WTC11 (cell line): ENCODE results near the gene GNG4. TPM values are rescaled to one million over a fixed set of nuclear protein-coding genes. Genes with fewer than 3 reads are reported as not detected.

ENCODE experiments used
- ATAC-seq: fragments of 200-7000 bp; cut with Tn5 transposase; 2 replicates; pipeline ENCODE4 v1.10.0; 2021; ENCODE audit warnings: mild to moderate bottlenecking, moderate library complexity
- CTCF ChIA-PET: fragments of 300-600 bp; sonication (Branson Sonifier 250); formaldehyde crosslinking; loops from one replicate; lab custom pipeline; 2021; ENCODE audit warnings: antibody characterized with exemption; lab: Charles Lee
- POLR2A ChIA-PET: fragments of 350-600 bp; sonication (Branson Sonifier 250); formaldehyde crosslinking; loops from one replicate; lab custom pipeline; 2021; ENCODE audit warnings: antibody characterized with exemption; lab: Charles Lee
- DNase-seq: peaks from one replicate; pipeline ENCODE4 v3.0.0; 2021; ENCODE audit warnings: low spot score
- H3K27ac Mint-ChIP-seq: 2 replicates; pipeline ENCODE4 v1.8.0; 2021; ENCODE audit warnings: mixed read lengths
- H3K27me3 Mint-ChIP-seq: 2 replicates; pipeline ENCODE4 v1.8.0; 2021; ENCODE audit warnings: low read depth, mild to moderate bottlenecking, moderate library complexity, mixed read lengths
- H3K36me3 Mint-ChIP-seq: 2 replicates; pipeline ENCODE4 v1.8.0; 2021; ENCODE audit warnings: mixed read lengths
- H3K4me1 Mint-ChIP-seq: 2 replicates; pipeline ENCODE4 v1.8.0; 2022; ENCODE audit warnings: mixed read lengths
- H3K4me3 Mint-ChIP-seq: 2 replicates; pipeline ENCODE4 v1.8.0; 2021; ENCODE audit warnings: mild to moderate bottlenecking, moderate library complexity, mixed read lengths
- H3K9me3 Mint-ChIP-seq: 2 replicates; pipeline ENCODE4 v1.8.0; 2021; ENCODE audit warnings: mixed read lengths
- ESRRA ChIP-seq: sonication (generic); formaldehyde crosslinking; IDR thresholded peaks from 2 replicates; pipeline ENCODE4 v1.8.1; 2022; ENCODE audit warnings: mild to moderate bottlenecking, missing genetic modification reagents, borderline replicate concordance
- GTF2I ChIP-seq: fragments of 250-450 bp; sonication (Bioruptor Pico); conservative IDR thresholded peaks from 2 replicates; pipeline ENCODE4 v1.4.0; 2021; ENCODE audit warnings: mild to moderate bottlenecking
- MYBL2 ChIP-seq: sonication (generic); formaldehyde crosslinking; IDR thresholded peaks from 2 replicates; pipeline ENCODE4 v1.8.1; 2023; ENCODE audit warnings: mild to moderate bottlenecking, moderate library complexity, missing genetic modification reagents
- NR2C2 ChIP-seq: sonication (generic); formaldehyde crosslinking; IDR thresholded peaks from 2 replicates; pipeline ENCODE4 v1.8.0; 2022; ENCODE audit warnings: mild to moderate bottlenecking, missing genetic modification reagents
- SMAD4 ChIP-seq: sonication (generic); formaldehyde crosslinking; IDR thresholded peaks from 2 replicates; pipeline ENCODE4 v1.8.0; 2022; ENCODE audit warnings: mild to moderate bottlenecking, missing genetic modification reagents
- TCF7 ChIP-seq: sonication (generic); formaldehyde crosslinking; IDR thresholded peaks from 2 replicates; pipeline ENCODE4 v1.8.0; 2022; ENCODE audit warnings: mild to moderate bottlenecking, low read depth, missing genetic modification reagents, moderate library complexity
- ZNF121 ChIP-seq: sonication (generic); formaldehyde crosslinking; IDR thresholded peaks from 2 replicates; pipeline ENCODE4 v1.8.0; 2023; ENCODE audit warnings: missing genetic modification reagents
- ZNF396 ChIP-seq: fragments of 250-450 bp; sonication (Bioruptor Pico); IDR thresholded peaks from 2 replicates; pipeline ENCODE4 v1.8.0; 2021; ENCODE audit warnings: mild to moderate bottlenecking, moderate library complexity, borderline replicate concordance
- total RNA-seq: library from RNA; stranded (reverse); gene quantifications from 3 replicates; pipeline ENCODE4 v1.2.3, GENCODE V29; 2021
- TF ChIP-seq, protein P1 (sequence below): sonication (generic); formaldehyde crosslinking; IDR thresholded peaks from 2 replicates; pipeline ENCODE4 v1.8.1; 2023; ENCODE audit warnings: mild to moderate bottlenecking, missing genetic modification reagents, moderate library complexity
- TF ChIP-seq, protein P2 (sequence below): fragments of 250-450 bp; sonication (Bioruptor Pico); IDR thresholded peaks from 2 replicates; pipeline ENCODE4 v1.9.0; 2021; ENCODE audit warnings: mild to moderate bottlenecking
- TF ChIP-seq, protein P3 (sequence below): sonication (generic); formaldehyde crosslinking; IDR thresholded peaks from 2 replicates; pipeline ENCODE4 v1.8.1; 2023; ENCODE audit warnings: mild to moderate bottlenecking, moderate library complexity, missing genetic modification reagents
- TF ChIP-seq, protein P4 (sequence below): sonication (generic); formaldehyde crosslinking; IDR thresholded peaks from 2 replicates; pipeline ENCODE4 v1.8.1; 2023; ENCODE audit warnings: mild to moderate bottlenecking, missing genetic modification reagents
- TF ChIP-seq, protein P5 (sequence below): sonication (generic); formaldehyde crosslinking; IDR thresholded peaks from 2 replicates; pipeline ENCODE4 v1.8.0; 2023; ENCODE audit warnings: mild to moderate bottlenecking, missing genetic modification reagents
- TF ChIP-seq, protein P6 (sequence below): sonication (generic); formaldehyde crosslinking; IDR thresholded peaks from 2 replicates; pipeline ENCODE4 v1.8.1; 2022; ENCODE audit warnings: low read depth, mild to moderate bottlenecking, moderate library complexity, missing genetic modification reagents, borderline replicate concordance

Gene GNG4
- total RNA-seq, 1 experiment from 2014 or later, result 38.3 TPM

DNA sequence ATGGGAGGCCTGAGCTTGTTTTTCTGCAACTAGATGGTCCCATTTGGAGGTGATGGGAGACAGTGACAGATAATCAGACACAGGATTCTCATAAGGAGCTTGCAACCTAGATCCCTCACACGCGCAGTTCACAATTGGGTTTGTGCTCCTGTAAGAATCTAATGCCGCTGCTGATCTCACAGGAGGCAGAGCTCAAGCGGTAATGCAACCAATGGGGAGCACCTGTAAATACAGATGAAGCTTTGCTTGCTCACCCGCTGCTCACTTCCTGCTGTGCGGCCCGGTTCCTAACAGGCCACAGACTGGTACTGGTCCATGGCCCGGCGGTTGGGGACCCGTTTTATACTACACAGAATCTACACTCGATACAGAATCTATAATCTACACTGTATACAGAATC, 92.8 kb downstream of the GNG4 start (continued):
- TF ChIP-seq SMAD4 (CRISPR knock-in tag), result no peak
- no peak for TF ChIP-seq ZNF121 (CRISPR knock-in tag)
- TF ChIP-seq, protein P1, sequence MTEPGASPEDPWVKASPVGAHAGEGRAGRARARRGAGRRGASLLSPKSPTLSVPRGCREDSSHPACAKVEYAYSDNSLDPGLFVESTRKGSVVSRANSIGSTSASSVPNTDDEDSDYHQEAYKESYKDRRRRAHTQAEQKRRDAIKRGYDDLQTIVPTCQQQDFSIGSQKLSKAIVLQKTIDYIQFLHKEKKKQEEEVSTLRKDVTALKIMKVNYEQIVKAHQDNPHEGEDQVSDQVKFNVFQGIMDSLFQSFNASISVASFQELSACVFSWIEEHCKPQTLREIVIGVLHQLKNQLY (CRISPR knock-in tag), result no peak
- TF ChIP-seq, protein P2, sequence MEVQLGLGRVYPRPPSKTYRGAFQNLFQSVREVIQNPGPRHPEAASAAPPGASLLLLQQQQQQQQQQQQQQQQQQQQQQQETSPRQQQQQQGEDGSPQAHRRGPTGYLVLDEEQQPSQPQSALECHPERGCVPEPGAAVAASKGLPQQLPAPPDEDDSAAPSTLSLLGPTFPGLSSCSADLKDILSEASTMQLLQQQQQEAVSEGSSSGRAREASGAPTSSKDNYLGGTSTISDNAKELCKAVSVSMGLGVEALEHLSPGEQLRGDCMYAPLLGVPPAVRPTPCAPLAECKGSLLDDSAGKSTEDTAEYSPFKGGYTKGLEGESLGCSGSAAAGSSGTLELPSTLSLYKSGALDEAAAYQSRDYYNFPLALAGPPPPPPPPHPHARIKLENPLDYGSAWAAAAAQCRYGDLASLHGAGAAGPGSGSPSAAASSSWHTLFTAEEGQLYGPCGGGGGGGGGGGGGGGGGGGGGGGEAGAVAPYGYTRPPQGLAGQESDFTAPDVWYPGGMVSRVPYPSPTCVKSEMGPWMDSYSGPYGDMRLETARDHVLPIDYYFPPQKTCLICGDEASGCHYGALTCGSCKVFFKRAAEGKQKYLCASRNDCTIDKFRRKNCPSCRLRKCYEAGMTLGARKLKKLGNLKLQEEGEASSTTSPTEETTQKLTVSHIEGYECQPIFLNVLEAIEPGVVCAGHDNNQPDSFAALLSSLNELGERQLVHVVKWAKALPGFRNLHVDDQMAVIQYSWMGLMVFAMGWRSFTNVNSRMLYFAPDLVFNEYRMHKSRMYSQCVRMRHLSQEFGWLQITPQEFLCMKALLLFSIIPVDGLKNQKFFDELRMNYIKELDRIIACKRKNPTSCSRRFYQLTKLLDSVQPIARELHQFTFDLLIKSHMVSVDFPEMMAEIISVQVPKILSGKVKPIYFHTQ (CRISPR knock-in tag), result no peak
- TF ChIP-seq, protein P3, sequence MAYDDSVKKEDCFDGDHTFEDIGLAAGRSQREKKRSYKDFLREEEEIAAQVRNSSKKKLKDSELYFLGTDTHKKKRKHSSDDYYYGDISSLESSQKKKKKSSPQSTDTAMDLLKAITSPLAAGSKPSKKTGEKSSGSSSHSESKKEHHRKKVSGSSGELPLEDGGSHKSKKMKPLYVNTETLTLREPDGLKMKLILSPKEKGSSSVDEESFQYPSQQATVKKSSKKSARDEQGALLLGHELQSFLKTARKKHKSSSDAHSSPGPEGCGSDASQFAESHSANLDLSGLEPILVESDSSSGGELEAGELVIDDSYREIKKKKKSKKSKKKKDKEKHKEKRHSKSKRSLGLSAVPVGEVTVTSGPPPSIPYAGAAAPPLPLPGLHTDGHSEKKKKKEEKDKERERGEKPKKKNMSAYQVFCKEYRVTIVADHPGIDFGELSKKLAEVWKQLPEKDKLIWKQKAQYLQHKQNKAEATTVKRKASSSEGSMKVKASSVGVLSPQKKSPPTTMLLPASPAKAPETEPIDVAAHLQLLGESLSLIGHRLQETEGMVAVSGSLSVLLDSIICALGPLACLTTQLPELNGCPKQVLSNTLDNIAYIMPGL, result no peak
- TF ChIP-seq ESRRA (CRISPR knock-in tag), result no peak
- no peak for TF ChIP-seq TCF7 (CRISPR knock-in tag)
- TF ChIP-seq, protein P4, sequence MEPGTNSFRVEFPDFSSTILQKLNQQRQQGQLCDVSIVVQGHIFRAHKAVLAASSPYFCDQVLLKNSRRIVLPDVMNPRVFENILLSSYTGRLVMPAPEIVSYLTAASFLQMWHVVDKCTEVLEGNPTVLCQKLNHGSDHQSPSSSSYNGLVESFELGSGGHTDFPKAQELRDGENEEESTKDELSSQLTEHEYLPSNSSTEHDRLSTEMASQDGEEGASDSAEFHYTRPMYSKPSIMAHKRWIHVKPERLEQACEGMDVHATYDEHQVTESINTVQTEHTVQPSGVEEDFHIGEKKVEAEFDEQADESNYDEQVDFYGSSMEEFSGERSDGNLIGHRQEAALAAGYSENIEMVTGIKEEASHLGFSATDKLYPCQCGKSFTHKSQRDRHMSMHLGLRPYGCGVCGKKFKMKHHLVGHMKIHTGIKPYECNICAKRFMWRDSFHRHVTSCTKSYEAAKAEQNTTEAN (CRISPR knock-in tag), result no peak
- TF ChIP-seq GTF2I, result no peak
- TF ChIP-seq, protein P5, sequence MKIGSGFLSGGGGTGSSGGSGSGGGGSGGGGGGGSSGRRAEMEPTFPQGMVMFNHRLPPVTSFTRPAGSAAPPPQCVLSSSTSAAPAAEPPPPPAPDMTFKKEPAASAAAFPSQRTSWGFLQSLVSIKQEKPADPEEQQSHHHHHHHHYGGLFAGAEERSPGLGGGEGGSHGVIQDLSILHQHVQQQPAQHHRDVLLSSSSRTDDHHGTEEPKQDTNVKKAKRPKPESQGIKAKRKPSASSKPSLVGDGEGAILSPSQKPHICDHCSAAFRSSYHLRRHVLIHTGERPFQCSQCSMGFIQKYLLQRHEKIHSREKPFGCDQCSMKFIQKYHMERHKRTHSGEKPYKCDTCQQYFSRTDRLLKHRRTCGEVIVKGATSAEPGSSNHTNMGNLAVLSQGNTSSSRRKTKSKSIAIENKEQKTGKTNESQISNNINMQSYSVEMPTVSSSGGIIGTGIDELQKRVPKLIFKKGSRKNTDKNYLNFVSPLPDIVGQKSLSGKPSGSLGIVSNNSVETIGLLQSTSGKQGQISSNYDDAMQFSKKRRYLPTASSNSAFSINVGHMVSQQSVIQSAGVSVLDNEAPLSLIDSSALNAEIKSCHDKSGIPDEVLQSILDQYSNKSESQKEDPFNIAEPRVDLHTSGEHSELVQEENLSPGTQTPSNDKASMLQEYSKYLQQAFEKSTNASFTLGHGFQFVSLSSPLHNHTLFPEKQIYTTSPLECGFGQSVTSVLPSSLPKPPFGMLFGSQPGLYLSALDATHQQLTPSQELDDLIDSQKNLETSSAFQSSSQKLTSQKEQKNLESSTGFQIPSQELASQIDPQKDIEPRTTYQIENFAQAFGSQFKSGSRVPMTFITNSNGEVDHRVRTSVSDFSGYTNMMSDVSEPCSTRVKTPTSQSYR (CRISPR knock-in tag), result no peak
- no peak for TF ChIP-seq ZNF396 (CRISPR knock-in tag)

DNA sequence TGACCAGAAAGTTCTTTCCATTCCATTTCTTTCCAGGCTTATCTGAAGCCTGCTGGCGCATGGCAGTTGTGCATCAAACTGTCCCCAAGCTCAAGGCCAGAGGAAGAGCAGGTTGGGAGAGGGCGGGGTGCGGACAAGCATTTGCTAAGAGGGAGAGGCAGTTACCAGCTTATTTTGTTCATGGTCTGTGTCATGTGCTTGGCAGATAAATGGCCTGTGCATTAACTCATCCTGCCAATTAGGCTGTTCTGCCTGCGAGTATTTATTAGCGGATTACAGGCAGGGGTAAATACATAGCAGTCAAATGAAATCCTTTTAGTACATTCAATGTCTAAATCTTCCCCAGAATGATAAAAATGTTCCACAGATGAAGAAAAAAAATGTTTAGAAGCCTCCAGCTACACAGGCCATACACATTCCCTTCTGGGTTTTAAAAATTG, 96.5 kb downstream of the GNG4 start:
- DNase-seq (no peak), ATAC-seq (no peak)
- Mint-ChIP-seq H3K9me3 (no peaks in the 10 kb centered on the region), H3K27me3 (no peaks in the 10 kb centered on the region; the same call in 1 of the 2 replicates), H3K4me1 (no peaks in the 10 kb centered on the region), H3K27ac (no peak overlapping the region), H3K36me3 (no peaks in the 10 kb centered on the region), H3K4me3 (no peak overlapping the region)
- CTCF ChIA-PET, result interaction anchor here (0.5 to 1.6 kb wide), 4 partner anchors 11 to 448 kb away, joined by 4 read pairs; no protein-coding TSS in a partner anchor
- TF ChIP-seq, protein P6, sequence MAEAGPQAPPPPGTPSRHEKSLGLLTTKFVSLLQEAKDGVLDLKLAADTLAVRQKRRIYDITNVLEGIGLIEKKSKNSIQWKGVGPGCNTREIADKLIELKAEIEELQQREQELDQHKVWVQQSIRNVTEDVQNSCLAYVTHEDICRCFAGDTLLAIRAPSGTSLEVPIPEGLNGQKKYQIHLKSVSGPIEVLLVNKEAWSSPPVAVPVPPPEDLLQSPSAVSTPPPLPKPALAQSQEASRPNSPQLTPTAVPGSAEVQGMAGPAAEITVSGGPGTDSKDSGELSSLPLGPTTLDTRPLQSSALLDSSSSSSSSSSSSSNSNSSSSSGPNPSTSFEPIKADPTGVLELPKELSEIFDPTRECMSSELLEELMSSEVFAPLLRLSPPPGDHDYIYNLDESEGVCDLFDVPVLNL (CRISPR knock-in tag), result no peak
- no peak for TF ChIP-seq NR2C2 (CRISPR knock-in tag)
- no peak for TF ChIP-seq MYBL2 (CRISPR knock-in tag)
- POLR2A ChIA-PET, result no interaction called here
